VCaP (cell line): Measurements from ENCODE around the gene CACNG1.
"Not testable (repeated sequence)": the region's sequence is repeated elsewhere in the genome, so short reads cannot be mapped to it uniquely, and the experiment has no call there.

Experiments used
- H3K27ac ChIP-seq: fragments of 450-650 bp; 2 replicates; pipeline ENCODE4 v1.5.1; 2017
- CTCF ChIP-seq: fragments of 450-650 bp; conservative IDR thresholded peaks from 2 replicates; pipeline ENCODE4 v1.5.1; 2017; ENCODE audit warnings: mild to moderate bottlenecking, moderate library complexity

The CACNG1 gene

GRCh38 chr17:67038861-67039365, 5.4 kb upstream of the CACNG1 start:
- H3K27ac ChIP-seq = no peak overlapping the region
- no peak for TF ChIP-seq CTCF

- no peak overlapping the region for H3K27ac ChIP-seq
- TF ChIP-seq CTCF = no peak
Measured at GRCh38 chr17:67040652-67041051, 3.7 kb upstream of the CACNG1 start.

GRCh38 chr17:67041119-67041518, 3.2 kb upstream of the CACNG1 start:
- not testable (repeated sequence) for H3K27ac ChIP-seq

GRCh38 chr17:67041531-67041930, 2.8 kb upstream of the CACNG1 start:
- no peak overlapping the region for H3K27ac ChIP-seq
- TF ChIP-seq CTCF = no peak

GRCh38 chr17:67041941-67042899, 2.1 kb upstream of the CACNG1 start:
- no peak for TF ChIP-seq CTCF
- H3K27ac ChIP-seq = no peak overlapping the region

GRCh38 chr17:67043283-67043682, 1.1 kb upstream of the CACNG1 start:
- no peak for TF ChIP-seq CTCF
- no peak overlapping the region for H3K27ac ChIP-seq

- H3K27ac ChIP-seq = no peak overlapping the region
- no peak for TF ChIP-seq CTCF
Measured at GRCh38 chr17:67044940-67045339, 586 bp downstream of the CACNG1 start.

- H3K27ac ChIP-seq = no peak overlapping the region
- no peak for TF ChIP-seq CTCF
Measured at GRCh38 chr17:67046398-67046797, 2.0 kb downstream of the CACNG1 start.
